ENCODE results near the gene CDPF1.
A peak's percentile ranks its signal among the peaks of the same experiment; 100 is the strongest.

Gene CDPF1

DNA sequence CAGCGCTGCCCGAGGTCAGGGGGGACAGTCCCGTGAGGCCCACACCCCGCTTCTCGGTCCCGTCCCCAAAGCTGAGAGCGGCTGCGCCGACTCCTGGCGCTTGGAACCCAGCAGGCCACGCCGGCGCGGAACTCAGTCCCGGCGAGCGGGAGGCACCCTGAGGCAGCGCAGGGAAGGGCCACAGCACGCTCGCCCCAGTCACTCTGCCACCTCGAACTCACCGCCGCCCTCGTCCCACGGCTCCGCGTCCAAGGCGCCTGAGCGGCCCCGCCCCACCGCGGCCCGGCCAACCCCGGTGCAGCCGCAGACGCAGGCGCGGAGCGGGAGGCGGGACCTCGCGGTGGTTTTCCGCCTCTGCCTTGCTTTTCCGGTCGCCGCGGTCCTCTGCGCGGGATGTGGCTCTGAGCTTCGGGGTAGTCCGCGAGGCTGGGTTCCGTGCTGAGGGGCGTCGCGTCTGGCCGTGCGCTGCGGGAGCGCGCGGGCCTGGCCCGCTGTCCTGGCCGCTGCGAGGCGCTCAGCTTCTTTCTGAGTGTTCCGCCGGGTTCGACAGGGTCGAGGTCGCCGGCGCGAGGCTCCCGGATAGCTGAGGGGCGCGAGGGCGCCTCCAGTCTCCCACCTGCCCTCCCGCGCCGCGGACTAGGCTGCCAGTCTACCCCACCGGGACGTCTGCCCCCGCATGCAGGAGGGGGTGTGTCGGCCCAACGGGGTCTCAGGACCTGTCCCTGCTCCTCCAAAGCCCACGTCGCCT is at the start of gene CDPF1:
Gene CDPF1, minus strand, starts transcription at position 259 of the 748 bp plus-strand sequence. CDS start 2,009 bp downstream, outside the sequence.
- DNase-seq (ENCODE audit: insufficient read length, low spot score) (peak; percentile 67), FAIRE-seq (no peak)
- TF ChIP-seq, protein P1, sequence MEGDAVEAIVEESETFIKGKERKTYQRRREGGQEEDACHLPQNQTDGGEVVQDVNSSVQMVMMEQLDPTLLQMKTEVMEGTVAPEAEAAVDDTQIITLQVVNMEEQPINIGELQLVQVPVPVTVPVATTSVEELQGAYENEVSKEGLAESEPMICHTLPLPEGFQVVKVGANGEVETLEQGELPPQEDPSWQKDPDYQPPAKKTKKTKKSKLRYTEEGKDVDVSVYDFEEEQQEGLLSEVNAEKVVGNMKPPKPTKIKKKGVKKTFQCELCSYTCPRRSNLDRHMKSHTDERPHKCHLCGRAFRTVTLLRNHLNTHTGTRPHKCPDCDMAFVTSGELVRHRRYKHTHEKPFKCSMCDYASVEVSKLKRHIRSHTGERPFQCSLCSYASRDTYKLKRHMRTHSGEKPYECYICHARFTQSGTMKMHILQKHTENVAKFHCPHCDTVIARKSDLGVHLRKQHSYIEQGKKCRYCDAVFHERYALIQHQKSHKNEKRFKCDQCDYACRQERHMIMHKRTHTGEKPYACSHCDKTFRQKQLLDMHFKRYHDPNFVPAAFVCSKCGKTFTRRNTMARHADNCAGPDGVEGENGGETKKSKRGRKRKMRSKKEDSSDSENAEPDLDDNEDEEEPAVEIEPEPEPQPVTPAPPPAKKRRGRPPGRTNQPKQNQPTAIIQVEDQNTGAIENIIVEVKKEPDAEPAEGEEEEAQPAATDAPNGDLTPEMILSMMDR (IDR thresholded peaks at IDR 0.05; ENCODE audit: insufficient read depth, missing control alignments) = no peak

GRCh38 chr22:46299101-46299500 is 49.0 kb upstream of the CDPF1 start:
- FAIRE-seq (no peak), DNase-seq (ENCODE audit: insufficient read length, low spot score) (no peak)
- TF ChIP-seq, protein P1 (IDR thresholded peaks at IDR 0.05; ENCODE audit: insufficient read depth, missing control alignments) = no peak

DNA sequence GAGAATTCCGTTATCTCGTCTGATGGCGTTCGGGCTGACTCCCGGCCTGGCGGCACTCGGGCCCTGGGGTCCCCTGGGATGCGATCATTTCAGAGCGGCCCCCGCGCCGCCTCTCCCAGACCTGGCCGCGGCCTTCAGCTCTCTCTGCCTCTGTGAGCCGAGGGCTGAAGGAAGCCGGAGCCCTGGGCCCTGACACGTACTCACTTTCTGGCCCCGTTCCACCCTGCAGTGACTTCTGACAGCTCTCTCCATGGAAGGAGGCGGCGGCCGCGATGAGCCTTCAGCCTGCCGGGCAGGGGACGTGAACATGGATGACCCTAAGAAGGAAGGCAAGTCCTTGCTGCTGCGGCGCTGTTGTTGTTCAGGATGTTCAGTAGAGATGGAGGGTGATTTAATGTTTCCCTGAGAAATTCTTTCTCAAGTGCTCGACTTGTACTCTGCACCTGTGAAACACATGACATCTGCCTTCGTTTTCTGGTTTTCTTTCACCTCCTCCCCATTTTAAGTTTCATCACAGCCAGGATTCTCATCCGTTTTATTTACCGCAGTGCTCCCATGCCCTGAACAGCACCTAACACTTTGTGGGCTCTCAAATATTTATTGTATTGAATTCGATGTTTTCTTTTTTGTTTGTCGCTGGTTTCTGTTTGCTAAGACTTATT is 47.2 kb upstream of the CDPF1 start:
- TF ChIP-seq, protein P1 (IDR thresholded peaks at IDR 0.05; ENCODE audit: insufficient read depth, missing control alignments) = no peak
- DNase-seq (ENCODE audit: insufficient read length, low spot score) (no peak), FAIRE-seq (no peak)

- no peak for FAIRE-seq
Observed at GRCh38 chr22:46296257-46297150, 46.4 kb upstream of the CDPF1 start, which contains the start of gene GTSE1. Gene GTSE1, plus strand, starts transcription at chr22:46296870. Its CDS starts 531 bp downstream, at chr22:46297401.

DNA sequence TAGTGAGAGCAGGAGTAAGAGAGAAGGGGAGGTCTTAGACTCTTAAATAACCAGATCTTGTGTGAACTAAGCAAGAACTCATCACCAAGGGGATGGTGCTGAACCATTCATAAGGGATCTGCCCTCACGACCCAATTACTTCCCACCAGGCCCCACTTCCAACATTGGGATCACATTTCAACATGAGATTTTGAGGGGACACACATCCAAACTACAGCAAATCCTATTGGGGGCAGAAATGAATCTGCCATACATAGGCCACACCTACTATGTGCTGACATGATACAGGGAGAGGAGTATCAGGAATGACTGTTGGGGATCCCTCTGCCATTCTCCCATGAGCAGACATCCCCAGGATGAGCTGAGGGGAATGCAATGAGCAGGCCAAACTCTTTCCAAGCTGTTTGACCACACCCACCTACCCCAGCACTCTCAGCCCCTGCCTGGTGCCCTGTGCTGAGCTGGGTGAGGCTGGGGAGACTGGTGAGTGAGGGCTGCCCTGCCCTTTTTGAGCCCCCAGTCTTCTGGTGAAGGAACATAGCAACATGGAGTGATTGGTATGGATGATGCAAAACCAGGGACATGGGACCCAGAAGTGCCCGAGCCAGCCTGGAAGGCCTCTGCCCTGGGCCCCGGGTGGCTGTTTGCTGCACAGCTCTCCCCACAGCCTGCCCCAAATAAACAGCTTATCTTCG is 45.3 kb upstream of the CDPF1 start:
- FAIRE-seq (no peak), DNase-seq (ENCODE audit: insufficient read length, low spot score) (no peak)
- TF ChIP-seq, protein P1 (IDR thresholded peaks at IDR 0.05; ENCODE audit: insufficient read depth, missing control alignments) = no peak

More at GRCh38 chr22:46296257-46297150, 46.4 kb upstream of the CDPF1 start, which contains the start of gene GTSE1:
- TF ChIP-seq, protein P1 (IDR thresholded peaks at IDR 0.05; ENCODE audit: insufficient read depth, missing control alignments) = peak; percentile 35
- DNase-seq (ENCODE audit: insufficient read length, low spot score) = peak; percentile 86

- TF ChIP-seq, protein P1 (IDR thresholded peaks at IDR 0.05; ENCODE audit: insufficient read depth, missing control alignments) = no peak
- DNase-seq (ENCODE audit: insufficient read length, low spot score) (no peak), FAIRE-seq (no peak)
Observed at GRCh38 chr22:46294784-46295183, 44.7 kb upstream of the CDPF1 start.
